SK-N-SH treated with all-trans-retinoic acid at 6 μM for 48 hours (cell line): ENCODE measurements around the gene SSBP4.

Experiments
- ATAC-seq: fragments of 200-7000 bp; cut with Tn5 transposase; 3 replicates; pipeline ENCODE4 v1.9.1; 2020; ENCODE audit warnings: mild to moderate bottlenecking, moderate library complexity
- ARNTL ChIP-seq: fragments of 450-650 bp; formaldehyde crosslinking; IDR thresholded peaks from 2 replicates; pipeline ENCODE4 v1.5.0; 2020; ENCODE audit warnings: low read depth, mild to moderate bottlenecking, moderate library complexity, borderline replicate concordance
- BACH2 ChIP-seq: fragments of 250-450 bp; sonication (Bioruptor Pico); IDR thresholded peaks from 2 replicates; pipeline ENCODE4 v1.9.0; 2021; ENCODE audit warnings: mild to moderate bottlenecking, borderline replicate concordance
- CREB5 ChIP-seq: fragments of 250-450 bp; sonication (Bioruptor Pico); IDR thresholded peaks from 2 replicates; pipeline ENCODE4 v1.5.1; 2020; ENCODE audit warnings: low read depth, mild to moderate bottlenecking, moderate library complexity
- CSDC2 ChIP-seq: fragments of 250-450 bp; sonication (Bioruptor Pico); IDR thresholded peaks from 2 replicates; pipeline ENCODE4 v1.5.0; 2020; ENCODE audit warnings: mild to moderate bottlenecking, moderate library complexity
- CSRNP3 ChIP-seq: fragments of 250-450 bp; sonication (Bioruptor Pico); IDR thresholded peaks from 2 replicates; pipeline ENCODE4 v1.5.1; 2021; ENCODE audit warnings: mild to moderate bottlenecking, moderate library complexity
- ESRRG ChIP-seq: fragments of 250-450 bp; sonication (Bioruptor Pico); IDR thresholded peaks from 2 replicates; pipeline ENCODE4 v1.6.1; 2021; ENCODE audit warnings: mild to moderate bottlenecking
- GLIS3 ChIP-seq: fragments of 250-450 bp; sonication (Bioruptor Pico); IDR thresholded peaks from 2 replicates; pipeline ENCODE4 v1.5.0; 2020; ENCODE audit warnings: mild to moderate bottlenecking, moderate library complexity
- ISL1 ChIP-seq: fragments of 250-450 bp; sonication (Bioruptor Pico); IDR thresholded peaks from 2 replicates; pipeline ENCODE4 v2.1.2; 2022; ENCODE audit warnings: mild to moderate bottlenecking, moderate library complexity
- OSR1 ChIP-seq: fragments of 250-450 bp; sonication (Bioruptor Pico); IDR thresholded peaks from 2 replicates; pipeline ENCODE4 v1.8.0; 2022; ENCODE audit warnings: moderate library complexity, mild to moderate bottlenecking, inconsistent platforms
- RARB ChIP-seq: fragments of 250-450 bp; sonication (Bioruptor Pico); IDR thresholded peaks from 2 replicates; pipeline ENCODE4 v1.8.0; 2021; ENCODE audit warnings: mild to moderate bottlenecking, moderate library complexity
- TCF4 ChIP-seq: fragments of 250-450 bp; sonication (Bioruptor Pico); IDR thresholded peaks from 2 replicates; pipeline ENCODE4 v1.8.0; 2021; ENCODE audit warnings: mild to moderate bottlenecking, moderate library complexity, borderline replicate concordance
- TOX ChIP-seq: fragments of 250-450 bp; sonication (Bioruptor Pico); IDR thresholded peaks from 2 replicates; pipeline ENCODE4 v1.8.0; 2021; ENCODE audit warnings: mild to moderate bottlenecking, moderate library complexity, borderline replicate concordance
- ZC3H10 ChIP-seq: fragments of 250-450 bp; sonication (Bioruptor Pico); IDR thresholded peaks from 2 replicates; pipeline ENCODE4 v1.5.1; 2021; ENCODE audit warnings: mild to moderate bottlenecking, moderate library complexity
- ZFP3 ChIP-seq: fragments of 250-450 bp; sonication (Bioruptor Pico); IDR thresholded peaks from 2 replicates; pipeline ENCODE4 v1.5.0; 2020; ENCODE audit warnings: mild to moderate bottlenecking, moderate library complexity
- ZFP30 ChIP-seq: fragments of 450-650 bp; formaldehyde crosslinking; IDR thresholded peaks from 2 replicates; pipeline ENCODE4 v1.5.0; 2022; ENCODE audit warnings: mild to moderate bottlenecking, moderate library complexity
- ZNF70 ChIP-seq: fragments of 450-650 bp; formaldehyde crosslinking; IDR thresholded peaks from 2 replicates; pipeline ENCODE4 v1.5.0; 2020; ENCODE audit warnings: mild to moderate bottlenecking, moderate library complexity
- ZNF8 ChIP-seq: fragments of 450-650 bp; formaldehyde crosslinking; IDR thresholded peaks from 2 replicates; pipeline ENCODE4 v1.5.0; 2020; ENCODE audit warnings: mild to moderate bottlenecking, moderate library complexity
- TF ChIP-seq, protein P1 (sequence below): fragments of 250-450 bp; sonication (Bioruptor Pico); IDR thresholded peaks from 2 replicates; pipeline ENCODE4 v1.8.0; 2020; ENCODE audit warnings: mild to moderate bottlenecking, moderate library complexity, borderline replicate concordance
- TF ChIP-seq, protein P2 (sequence below): fragments of 250-450 bp; sonication (Bioruptor Pico); IDR thresholded peaks from 2 replicates; pipeline ENCODE4 v1.8.0; 2021; ENCODE audit warnings: low read depth, mild to moderate bottlenecking, moderate library complexity, borderline replicate concordance

Gene SSBP4

GRCh38 chr19:18422530-18423191, 3.5 kb downstream of the SSBP4 start (continued):
- TF ChIP-seq CREB5 (CRISPR knock-in tag), result no peak
- TF ChIP-seq, protein P1, sequence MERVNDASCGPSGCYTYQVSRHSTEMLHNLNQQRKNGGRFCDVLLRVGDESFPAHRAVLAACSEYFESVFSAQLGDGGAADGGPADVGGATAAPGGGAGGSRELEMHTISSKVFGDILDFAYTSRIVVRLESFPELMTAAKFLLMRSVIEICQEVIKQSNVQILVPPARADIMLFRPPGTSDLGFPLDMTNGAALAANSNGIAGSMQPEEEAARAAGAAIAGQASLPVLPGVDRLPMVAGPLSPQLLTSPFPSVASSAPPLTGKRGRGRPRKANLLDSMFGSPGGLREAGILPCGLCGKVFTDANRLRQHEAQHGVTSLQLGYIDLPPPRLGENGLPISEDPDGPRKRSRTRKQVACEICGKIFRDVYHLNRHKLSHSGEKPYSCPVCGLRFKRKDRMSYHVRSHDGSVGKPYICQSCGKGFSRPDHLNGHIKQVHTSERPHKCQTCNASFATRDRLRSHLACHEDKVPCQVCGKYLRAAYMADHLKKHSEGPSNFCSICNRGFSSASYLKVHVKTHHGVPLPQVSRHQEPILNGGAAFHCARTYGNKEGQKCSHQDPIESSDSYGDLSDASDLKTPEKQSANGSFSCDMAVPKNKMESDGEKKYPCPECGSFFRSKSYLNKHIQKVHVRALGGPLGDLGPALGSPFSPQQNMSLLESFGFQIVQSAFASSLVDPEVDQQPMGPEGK, result no peak
- TF ChIP-seq ZFP30 (CRISPR knock-in tag), result no peak
- TF ChIP-seq, protein P2, sequence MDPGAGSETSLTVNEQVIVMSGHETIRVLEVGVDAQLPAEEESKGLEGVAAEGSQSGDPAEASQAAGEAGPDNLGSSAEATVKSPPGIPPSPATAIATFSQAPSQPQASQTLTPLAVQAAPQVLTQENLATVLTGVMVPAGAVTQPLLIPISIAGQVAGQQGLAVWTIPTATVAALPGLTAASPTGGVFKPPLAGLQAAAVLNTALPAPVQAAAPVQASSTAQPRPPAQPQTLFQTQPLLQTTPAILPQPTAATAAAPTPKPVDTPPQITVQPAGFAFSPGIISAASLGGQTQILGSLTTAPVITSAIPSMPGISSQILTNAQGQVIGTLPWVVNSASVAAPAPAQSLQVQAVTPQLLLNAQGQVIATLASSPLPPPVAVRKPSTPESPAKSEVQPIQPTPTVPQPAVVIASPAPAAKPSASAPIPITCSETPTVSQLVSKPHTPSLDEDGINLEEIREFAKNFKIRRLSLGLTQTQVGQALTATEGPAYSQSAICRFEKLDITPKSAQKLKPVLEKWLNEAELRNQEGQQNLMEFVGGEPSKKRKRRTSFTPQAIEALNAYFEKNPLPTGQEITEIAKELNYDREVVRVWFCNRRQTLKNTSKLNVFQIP (CRISPR knock-in tag), result no peak
- no peak for TF ChIP-seq TCF4 (CRISPR knock-in tag)

GRCh38 chr19:18423258-18424020, 4.2 kb downstream of the SSBP4 start:
- TF ChIP-seq ZC3H10 (CRISPR knock-in tag) (no peak), ESRRG (CRISPR knock-in tag) (no peak), ZFP30 (CRISPR knock-in tag) (no peak), CREB5 (CRISPR knock-in tag) (no peak), CSRNP3 (CRISPR knock-in tag) (no peak), ZNF70 (no peak), GLIS3 (CRISPR knock-in tag) (no peak), RARB (CRISPR knock-in tag) (no peak), ZFP3 (CRISPR knock-in tag) (no peak), ZNF8 (CRISPR knock-in tag) (no peak), ISL1 (CRISPR knock-in tag) (no peak)
- TF ChIP-seq, protein P2 (CRISPR knock-in tag), result no peak
- TF ChIP-seq, all 23 proteins: peak for 0
- ATAC-seq, result no peak

GRCh38 chr19:18424122-18424889, 5.1 kb downstream of the SSBP4 start:
- no peak for ATAC-seq
- TF ChIP-seq ZFP30 (CRISPR knock-in tag), result no peak
- TF ChIP-seq ZFP3 (CRISPR knock-in tag), result no peak
- TF ChIP-seq TOX (CRISPR knock-in tag), result no peak
- TF ChIP-seq OSR1 (CRISPR knock-in tag), result no peak
- no peak for TF ChIP-seq BACH2
- TF ChIP-seq, protein P1, result no peak
- no peak for TF ChIP-seq CSRNP3 (CRISPR knock-in tag)
- no peak for TF ChIP-seq ARNTL (CRISPR knock-in tag)
- TF ChIP-seq TCF4 (CRISPR knock-in tag), result no peak
- TF ChIP-seq, protein P2 (CRISPR knock-in tag), result no peak
- no peak for TF ChIP-seq CSDC2 (CRISPR knock-in tag)
